Keratinocyte (primary cell): Measurements from ENCODE around the gene ZHX3. TPM values are rescaled to one million over a fixed set of nuclear protein-coding genes. Genes with fewer than 3 reads are reported as not detected.

ENCODE experiments used
- DNase-seq: peaks from one replicate; pipeline ENCODE4 v3.0.0-alpha.2; 2011; ENCODE audit warnings: low read depth, missing footprints, low spot score
- FAIRE-seq: peaks from 2 replicates; lab custom pipeline; 2011; peaks lifted over from hg19 to GRCh38; lab: Jason Lieb, UNC
- H2AFZ ChIP-seq: 2 replicates; pipeline ENCODE4 v1.6.0; 2012; ENCODE audit warnings: low read length, control low read depth, inconsistent platforms; ENCODE audit not compliant: control insufficient read depth
- H3K27ac ChIP-seq: 2 replicates; pipeline ENCODE4 v1.5.1; 2011; ENCODE audit warnings: low read length; ENCODE audit not compliant: control insufficient read depth, insufficient read depth
- H3K27me3 ChIP-seq: 3 replicates; pipeline ENCODE4 v1.6.0; 2011; ENCODE audit warnings: low read length; ENCODE audit not compliant: control insufficient read depth, insufficient read depth; ENCODE audit errors: extremely low read depth
- H3K36me3 ChIP-seq, 2 experiments: 2 replicates in 1 of 2; 3 replicates in 1 of 2; pipeline ENCODE4 v1.5.1; 2011; ENCODE audit warnings: low read length in 2 of 2, mild to moderate bottlenecking in 1 of 2; ENCODE audit not compliant: control insufficient read depth in 2 of 2, insufficient read depth in 2 of 2; ENCODE audit errors: extremely low read depth in 1 of 2
- H3K4me1 ChIP-seq: 3 replicates; pipeline ENCODE4 v1.5.1; 2011; ENCODE audit warnings: low read length; ENCODE audit not compliant: control insufficient read depth, insufficient read depth; ENCODE audit errors: extremely low read depth
- H3K4me2 ChIP-seq: 3 replicates; pipeline ENCODE4 v1.6.0; 2011; ENCODE audit warnings: low read depth, low read length; ENCODE audit not compliant: control insufficient read depth, insufficient read depth; ENCODE audit errors: extremely low read depth
- H3K4me3 ChIP-seq, 3 experiments: fragments of 200-600 bp in 1 of 3; sonication (generic) in 1 of 3; 2 replicates in 2 of 3; 3 replicates in 1 of 3; pipeline ENCODE4 v1.5.1; 2011 to 2016; ENCODE audit warnings: low read length in 3 of 3, mild to moderate bottlenecking in 3 of 3, control low read depth in 2 of 3, inconsistent platforms in 1 of 3, low read depth in 1 of 3, mixed read lengths in 1 of 3, mixed run types in 1 of 3, moderate library complexity in 1 of 3; ENCODE audit not compliant: control insufficient read depth in 2 of 3, insufficient read depth in 2 of 3; ENCODE audit errors: extremely low read depth in 1 of 3
- H3K79me2 ChIP-seq: 2 replicates; pipeline ENCODE4 v1.6.0; 2012; ENCODE audit warnings: low read length; ENCODE audit not compliant: control insufficient read depth, insufficient read depth
- H3K9ac ChIP-seq: 3 replicates; pipeline ENCODE4 v1.6.0; 2011; ENCODE audit warnings: low read length; ENCODE audit not compliant: control insufficient read depth, insufficient read depth; ENCODE audit errors: extremely low read depth
- H3K9me1 ChIP-seq: 3 replicates; pipeline ENCODE4 v1.6.0; 2011; ENCODE audit warnings: low read length; ENCODE audit not compliant: control insufficient read depth, insufficient read depth; ENCODE audit errors: extremely low read depth
- H3K9me3 ChIP-seq: 2 replicates; pipeline ENCODE4 v1.5.1; 2012; ENCODE audit warnings: low read depth, low read length; ENCODE audit not compliant: control insufficient read depth
- H4K20me1 ChIP-seq: 3 replicates; pipeline ENCODE4 v1.6.0; 2011; ENCODE audit warnings: low read length; ENCODE audit not compliant: control insufficient read depth, insufficient read depth; ENCODE audit errors: extremely low read depth
- EZH2 ChIP-seq: IDR thresholded peaks from one replicate; pipeline ENCODE4 v1.6.1; 2012; ENCODE audit warnings: inconsistent platforms, mild to moderate bottlenecking, low read length, moderate library complexity
- dilution Hi-C: fragments of 300-500 bp; cut with MboI; formaldehyde crosslinking; loops from one replicate; pipeline ENCODE4 v1.7.0; 2020; ENCODE audit warnings: low sequenced_read_pairs; ENCODE audit not compliant: extremely low pct_ligation_motif_present
- polyA plus RNA-seq, 5 experiments: library from polyadenylated mRNA; depleted of rRNA in 3 of 5; stranded (reverse) in 3 of 5; stranded (forward) in 1 of 5; unstranded in 1 of 5; fragments of >200 nt; gene quantifications; 1 replicate in 1 of 5; 2 replicates in 3 of 5; 3 replicates in 1 of 5; pipeline versions ENCODE4 v1.2.1 to v1.2.3, GENCODE V29; 2011 to 2012; ENCODE audit warnings: missing spikeins in 2 of 5, low read depth in 1 of 5, low replicate concordance in 1 of 5
- TF ChIP-seq, protein P1 (sequence below), 3 experiments: IDR thresholded peaks in 1 of 3; conservative IDR thresholded peaks in 1 of 3; optimal IDR thresholded peaks in 1 of 3; 2 replicates in 2 of 3; 3 replicates in 1 of 3; pipeline versions ENCODE3 to v1.5.1; 2011; ENCODE audit warnings: low read length in 3 of 3, mild to moderate bottlenecking in 3 of 3, moderate library complexity in 2 of 3, control low read depth in 1 of 3, inconsistent platforms in 1 of 3; ENCODE audit not compliant: insufficient read depth in 2 of 3; ENCODE audit errors: extremely low read depth in 1 of 3

Gene ZHX3
- polyA plus RNA-seq, 1 donor (not counting 4 experiments of a cell fraction or from before 2014, with no cell fraction given) = 16.5 TPM

GRCh38 chr20:41350408-41350962, 33.0 kb upstream of the ZHX3 start:
- no peak overlapping the region for H3K4me3 ChIP-seq
- DNase-seq (no peak), FAIRE-seq (no peak)
- H3K27ac ChIP-seq = no peak overlapping the region
- H3K79me2 ChIP-seq = no peaks in the 10 kb centered on the region
- no peak overlapping the region for H2AFZ ChIP-seq
- H3K9ac ChIP-seq = no peak overlapping the region
- H3K4me2 ChIP-seq = no peak overlapping the region
- H3K4me1 ChIP-seq = no peaks in the 10 kb centered on the region
- H4K20me1 ChIP-seq = no peaks in the 10 kb centered on the region
- no peak for TF ChIP-seq EZH2
- TF ChIP-seq, protein P1, sequence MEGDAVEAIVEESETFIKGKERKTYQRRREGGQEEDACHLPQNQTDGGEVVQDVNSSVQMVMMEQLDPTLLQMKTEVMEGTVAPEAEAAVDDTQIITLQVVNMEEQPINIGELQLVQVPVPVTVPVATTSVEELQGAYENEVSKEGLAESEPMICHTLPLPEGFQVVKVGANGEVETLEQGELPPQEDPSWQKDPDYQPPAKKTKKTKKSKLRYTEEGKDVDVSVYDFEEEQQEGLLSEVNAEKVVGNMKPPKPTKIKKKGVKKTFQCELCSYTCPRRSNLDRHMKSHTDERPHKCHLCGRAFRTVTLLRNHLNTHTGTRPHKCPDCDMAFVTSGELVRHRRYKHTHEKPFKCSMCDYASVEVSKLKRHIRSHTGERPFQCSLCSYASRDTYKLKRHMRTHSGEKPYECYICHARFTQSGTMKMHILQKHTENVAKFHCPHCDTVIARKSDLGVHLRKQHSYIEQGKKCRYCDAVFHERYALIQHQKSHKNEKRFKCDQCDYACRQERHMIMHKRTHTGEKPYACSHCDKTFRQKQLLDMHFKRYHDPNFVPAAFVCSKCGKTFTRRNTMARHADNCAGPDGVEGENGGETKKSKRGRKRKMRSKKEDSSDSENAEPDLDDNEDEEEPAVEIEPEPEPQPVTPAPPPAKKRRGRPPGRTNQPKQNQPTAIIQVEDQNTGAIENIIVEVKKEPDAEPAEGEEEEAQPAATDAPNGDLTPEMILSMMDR (optimal IDR thresholded peaks at IDR 0.05 in 1 of 3, IDR thresholded peaks at IDR 0.05 in 1 of 3, conservative IDR thresholded peaks at IDR 0.05 in 1 of 3; ENCODE audit: extremely low read depth in 1 of 3, insufficient read depth in 2 of 3, low read length in 3 of 3) = no peak
- H3K9me3 ChIP-seq = no peaks in the 10 kb centered on the region
- no peaks in the 10 kb centered on the region for H3K27me3 ChIP-seq
- dilution Hi-C loops = no loop called here
- peaks cover 15 to 46% of the 10 kb centered on the region in 2 experiments for H3K36me3 ChIP-seq
- no peaks in the 10 kb centered on the region for H3K9me1 ChIP-seq

- H3K36me3 ChIP-seq = peaks cover 11 to 47% of the 10 kb centered on the region in 2 experiments
- TF ChIP-seq EZH2 = no peak
- TF ChIP-seq, protein P1 (optimal IDR thresholded peaks at IDR 0.05 in 1 of 3, IDR thresholded peaks at IDR 0.05 in 1 of 3, conservative IDR thresholded peaks at IDR 0.05 in 1 of 3; ENCODE audit: extremely low read depth in 1 of 3, insufficient read depth in 2 of 3, low read length in 3 of 3) = no peak
Measured at GRCh38 chr20:41349943-41350342, 32.4 kb upstream of the ZHX3 start.

More at GRCh38 chr20:41349943-41350342, 32.4 kb upstream of the ZHX3 start:
- FAIRE-seq (no peak), DNase-seq (no peak)
- no peaks in the 10 kb centered on the region for H4K20me1 ChIP-seq
- no peaks in the 10 kb centered on the region for H3K9me1 ChIP-seq
- H3K9me3 ChIP-seq = no peaks in the 10 kb centered on the region
- H2AFZ ChIP-seq = no peak overlapping the region
- no peak overlapping the region for H3K4me3 ChIP-seq
- no peaks in the 10 kb centered on the region for H3K79me2 ChIP-seq
- H3K27ac ChIP-seq = no peak overlapping the region
- H3K9ac ChIP-seq = no peak overlapping the region
- no peaks in the 10 kb centered on the region for H3K4me1 ChIP-seq
- no peaks in the 10 kb centered on the region for H3K27me3 ChIP-seq
- H3K4me2 ChIP-seq = no peak overlapping the region
- dilution Hi-C loops = no loop called here
